IMR-90 (cell line): Measurements from ENCODE around the gene CYP21A2. TPM values are rescaled to one million over a fixed set of nuclear protein-coding genes. Genes with fewer than 3 reads are reported as not detected.

ENCODE experiments used
- microRNA-seq, 2 experiments: library from miRNA; stranded (forward) in 1 of 2; unstranded in 1 of 2; fragments of 10-50 nt in 1 of 2; fragments of <30 nt in 1 of 2; gene quantifications in 1 of 2; microRNA quantifications in 1 of 2; one replicate each; pipeline versions ENCODE3 to v1.1.0; 2013 to 2020; ENCODE audit not compliant: insufficient read depth in 1 of 2, insufficient read length in 1 of 2, unreplicated experiment in 1 of 2
- polyA plus RNA-seq, 3 experiments: library from polyadenylated mRNA; depleted of rRNA; stranded (reverse); fragments of >200 nt; gene quantifications; 2 replicates each; pipeline ENCODE4 v1.2.3, GENCODE V29; 2012; ENCODE audit warnings: low replicate concordance in 1 of 3
- small RNA-seq, 5 experiments: library from RNA; depleted of rRNA; stranded (forward); fragments of <200 nt; gene quantifications; one replicate each; pipeline ENCODE3, GENCODE V24; 2012
- total RNA-seq: library from RNA; depleted of rRNA; stranded (reverse); fragments of >200 nt; gene quantifications from 2 replicates; pipeline ENCODE4 v1.2.3, GENCODE V29; 2012; rRNA removed

Gene CYP21A2
- total and polyA plus RNA-seq, 2 of the 4 experiments (the other 2 are of a cell fraction), result 0.03 TPM; not detected in 1

Small RNAs within 50 kb of the gene (microRNA-seq; reads per million reads assigned to microRNA genes)
- gene RNA5SP206 (ENCODE audit: insufficient read depth, insufficient read length), result not detected

Small RNAs within 50 kb of the gene (small RNA-seq; reads per million reads assigned to genes)
- gene RNA5SP206, result 0 reads per million in 5 experiments

Other genes starting within 250 kb of the CYP21A2 start
- gene VARS1, start 242.7 kb upstream of the CYP21A2 start, total RNA-seq, result 32.2 and 41.2 TPM in 2 replicates
- gene VARS1, start 242.7 kb upstream of the CYP21A2 start, polyA plus RNA-seq (2012; rRNA removed), result 39.6 and 42.0 TPM in 2 replicates
- gene LSM2, start 231.4 kb upstream of the CYP21A2 start, total RNA-seq, result 48.0 and 56.3 TPM in 2 replicates
- 55.0 and 61.0 TPM in 2 replicates for gene LSM2, start 231.4 kb upstream of the CYP21A2 start, polyA plus RNA-seq (2012; rRNA removed)
- gene HSPA1L, start 223.1 kb upstream of the CYP21A2 start, total RNA-seq, result 1.3 and 1.4 TPM in 2 replicates
- 0.97 and 1.0 TPM in 2 replicates for gene HSPA1L, start 223.1 kb upstream of the CYP21A2 start, polyA plus RNA-seq (2012; rRNA removed)
- gene HSPA1A, start 222.9 kb upstream of the CYP21A2 start, total RNA-seq, result 94.6 and 102 TPM in 2 replicates
- 93.1 and 95.3 TPM in 2 replicates for gene HSPA1A, start 222.9 kb upstream of the CYP21A2 start, polyA plus RNA-seq (2012; rRNA removed)
- gene HSPA1B, start 210.7 kb upstream of the CYP21A2 start, total RNA-seq, result 93.6 and 118 TPM in 2 replicates
- 59.4 and 61.1 TPM in 2 replicates for gene HSPA1B, start 210.7 kb upstream of the CYP21A2 start, polyA plus RNA-seq (2012; rRNA removed)
- 23.6 and 28.5 TPM in 2 replicates for gene NEU1, start 175.6 kb upstream of the CYP21A2 start, total RNA-seq
- 36.2 and 37.3 TPM in 2 replicates for gene NEU1, start 175.6 kb upstream of the CYP21A2 start, polyA plus RNA-seq (2012; rRNA removed)
- gene SLC44A4, start 159.4 kb upstream of the CYP21A2 start, total RNA-seq, result 0.36 TPM in 1 of 2 replicates, not detected in the other
- gene SLC44A4, start 159.4 kb upstream of the CYP21A2 start, polyA plus RNA-seq (2012; rRNA removed), result 0.14 and 0.19 TPM in 2 replicates
- 36.4 and 38.0 TPM in 2 replicates for gene EHMT2, start 140.7 kb upstream of the CYP21A2 start, total RNA-seq
- gene EHMT2, start 140.7 kb upstream of the CYP21A2 start, polyA plus RNA-seq (2012; rRNA removed), result 47.7 and 51.2 TPM in 2 replicates
- gene ZBTB12, start 136.3 kb upstream of the CYP21A2 start, total RNA-seq, result 2.0 and 2.5 TPM in 2 replicates
- gene ZBTB12, start 136.3 kb upstream of the CYP21A2 start, polyA plus RNA-seq (2012; rRNA removed), result 8.1 and 8.5 TPM in 2 replicates
- gene C2, start 110.7 kb upstream of the CYP21A2 start, total RNA-seq, result under 0.01 and 0.18 TPM in 2 replicates
- gene C2, start 110.7 kb upstream of the CYP21A2 start, polyA plus RNA-seq (2012; rRNA removed), result 0.19 and 0.26 TPM in 2 replicates
- 1.4 and 1.8 TPM in 2 replicates for gene CFB, start 92.3 kb upstream of the CYP21A2 start, total RNA-seq
- gene CFB, start 92.3 kb upstream of the CYP21A2 start, polyA plus RNA-seq (2012; rRNA removed), result 5.8 and 6.1 TPM in 2 replicates
- 76.0 and 90.8 TPM in 2 replicates for gene NELFE, start 79.4 kb upstream of the CYP21A2 start, total RNA-seq
- 63.6 and 65.4 TPM in 2 replicates for gene NELFE, start 79.4 kb upstream of the CYP21A2 start, polyA plus RNA-seq (2012; rRNA removed)
- 30.6 and 34.7 TPM in 2 replicates for gene SKIC2, start 79.2 kb upstream of the CYP21A2 start, total RNA-seq
- gene SKIC2, start 79.2 kb upstream of the CYP21A2 start, polyA plus RNA-seq (2012; rRNA removed), result 46.0 and 46.3 TPM in 2 replicates
- gene DXO, start 66.3 kb upstream of the CYP21A2 start, total RNA-seq, result 7.8 and 9.3 TPM in 2 replicates
- gene DXO, start 66.3 kb upstream of the CYP21A2 start, polyA plus RNA-seq (2012; rRNA removed), result 21.4 and 22.1 TPM in 2 replicates
- 0.83 and 0.90 TPM in 2 replicates for gene C4A, start 56.4 kb upstream of the CYP21A2 start, total RNA-seq
- gene C4A, start 56.4 kb upstream of the CYP21A2 start, polyA plus RNA-seq (2012; rRNA removed), result 3.6 and 3.8 TPM in 2 replicates
- 0.54 and 0.56 TPM in 2 replicates for gene C4B, start 23.6 kb upstream of the CYP21A2 start, total RNA-seq
- 4.2 and 4.4 TPM in 2 replicates for gene C4B, start 23.6 kb upstream of the CYP21A2 start, polyA plus RNA-seq (2012; rRNA removed)
- gene TNXB, start 70.9 kb downstream of the CYP21A2 start, total RNA-seq, result under 0.01 TPM in 1 of 2 replicates, not detected in the other
- gene TNXB, start 70.9 kb downstream of the CYP21A2 start, polyA plus RNA-seq (2012; rRNA removed), result 0.05 and 0.42 TPM in 2 replicates
- 5.3 and 7.9 TPM in 2 replicates for gene ATF6B, start 89.8 kb downstream of the CYP21A2 start, total RNA-seq
- 62.6 and 69.6 TPM in 2 replicates for gene ATF6B, start 89.8 kb downstream of the CYP21A2 start, polyA plus RNA-seq (2012; rRNA removed)
- 5.8 and 5.9 TPM in 2 replicates for gene FKBPL, start 91.9 kb downstream of the CYP21A2 start, total RNA-seq
- gene FKBPL, start 91.9 kb downstream of the CYP21A2 start, polyA plus RNA-seq (2012; rRNA removed), result 3.4 and 3.6 TPM in 2 replicates
- gene PRRT1, start 113.5 kb downstream of the CYP21A2 start, total RNA-seq, result not detected in 2 replicates
- gene PRRT1, start 113.5 kb downstream of the CYP21A2 start, polyA plus RNA-seq (2012; rRNA removed), result 0.87 and 0.99 TPM in 2 replicates
- 2.2 and 3.2 TPM in 2 replicates for gene PPT2, start 115.7 kb downstream of the CYP21A2 start, total RNA-seq
- gene PPT2, start 115.7 kb downstream of the CYP21A2 start, polyA plus RNA-seq (2012; rRNA removed), result 16.2 and 18.7 TPM in 2 replicates
- 0.18 and 0.28 TPM in 2 replicates for gene EGFL8, start 126.2 kb downstream of the CYP21A2 start, total RNA-seq
- 4.7 and 5.7 TPM in 2 replicates for gene EGFL8, start 126.2 kb downstream of the CYP21A2 start, polyA plus RNA-seq (2012; rRNA removed)
- 27.2 TPM in 2 replicates for gene AGPAT1, start 137.7 kb downstream of the CYP21A2 start, total RNA-seq
- 116 and 126 TPM in 2 replicates for gene AGPAT1, start 137.7 kb downstream of the CYP21A2 start, polyA plus RNA-seq (2012; rRNA removed)
- gene RNF5, start 140.0 kb downstream of the CYP21A2 start, total RNA-seq, result 18.8 and 28.1 TPM in 2 replicates
- 34.1 and 41.4 TPM in 2 replicates for gene RNF5, start 140.0 kb downstream of the CYP21A2 start, polyA plus RNA-seq (2012; rRNA removed)
- gene AGER, start 145.8 kb downstream of the CYP21A2 start, total RNA-seq, result 0.18 and 0.28 TPM in 2 replicates
- 4.2 and 4.9 TPM in 2 replicates for gene AGER, start 145.8 kb downstream of the CYP21A2 start, polyA plus RNA-seq (2012; rRNA removed)
- gene PBX2, start 151.8 kb downstream of the CYP21A2 start, total RNA-seq, result 13.9 and 17.7 TPM in 2 replicates
- gene PBX2, start 151.8 kb downstream of the CYP21A2 start, polyA plus RNA-seq (2012; rRNA removed), result 56.8 and 58.0 TPM in 2 replicates
- gene GPSM3, start 154.2 kb downstream of the CYP21A2 start, total RNA-seq, result 3.0 and 3.9 TPM in 2 replicates
- 9.8 and 12.2 TPM in 2 replicates for gene GPSM3, start 154.2 kb downstream of the CYP21A2 start, polyA plus RNA-seq (2012; rRNA removed)
- 1.3 and 2.2 TPM in 2 replicates for gene NOTCH4, start 185.7 kb downstream of the CYP21A2 start, total RNA-seq
- 0.76 and 0.96 TPM in 2 replicates for gene NOTCH4, start 185.7 kb downstream of the CYP21A2 start, polyA plus RNA-seq (2012; rRNA removed)